Heart left ventricle (tissue), 16 donors: ENCODE data around the gene DMGDH. TPM values are rescaled to one million over a fixed set of nuclear protein-coding genes. Genes with fewer than 3 reads are reported as not detected.

Source experiments
- ATAC-seq, 4 donors: fragments of 200-7000 bp; cut with Tn5 transposase; one replicate each; pipeline ENCODE4 v1.9.1; 2020 to 2022; ENCODE audit warnings: moderate library complexity in 4 of 4, mild to moderate bottlenecking in 3 of 4, moderate number of reproducible peaks in 1 of 4
- DNase-seq, 5 donors: peaks; one replicate each; pipeline ENCODE4 v3.0.0-alpha.2; 2020
- H3K27ac ChIP-seq, 12 donors: fragments of 200-600 bp; sonication (generic) in 4 of 12; one replicate each; pipeline versions ENCODE4 v1.5.0 to v1.8.0; 2016 to 2022; ENCODE audit warnings: mild to moderate bottlenecking in 2 of 12
- H3K27me3 ChIP-seq, 9 donors: fragments of 200-600 bp; sonication (generic) in 2 of 9; one replicate each; pipeline versions ENCODE4 v1.5.1 to v1.8.0; 2016 to 2022; ENCODE audit warnings: mild to moderate bottlenecking in 3 of 9
- H3K36me3 ChIP-seq, 9 donors: fragments of 200-600 bp; sonication (generic) in 2 of 9; one replicate each; pipeline versions ENCODE4 v1.5.0 to v1.8.0; 2018 to 2022; ENCODE audit warnings: mild to moderate bottlenecking in 2 of 9
- H3K4me1 ChIP-seq, 12 donors: fragments of 200-600 bp; sonication (generic) in 4 of 12; one replicate each; pipeline versions ENCODE4 v1.5.0 to v1.8.0; 2016 to 2022; ENCODE audit warnings: mild to moderate bottlenecking in 3 of 12
- H3K4me3 ChIP-seq, 12 donors: fragments of 200-600 bp; sonication (generic) in 4 of 12; one replicate each; pipeline versions ENCODE4 v1.5.0 to v1.8.0; 2017 to 2022; ENCODE audit warnings: mild to moderate bottlenecking in 9 of 12, moderate library complexity in 4 of 12
- H3K9me3 ChIP-seq, 12 donors: fragments of 200-600 bp; sonication (generic) in 4 of 12; one replicate each; pipeline versions ENCODE4 v1.5.0 to v1.8.0; 2016 to 2022; ENCODE audit warnings: mild to moderate bottlenecking in 1 of 12
- POLR2A ChIP-seq, 2 donors: fragments of 450-650 bp; IDR thresholded peaks; one replicate each; pipeline ENCODE4 v1.6.1; 2017; ENCODE audit warnings: antibody characterized with exemption in 2 of 2, mild to moderate bottlenecking in 2 of 2, moderate library complexity in 2 of 2
- WGBS, 4 donors: extraction: QIAGEN DNeasy Blood & Tissue Kit in 2 of 4; methylation state at CpG; one replicate each; pipeline versions ENCODE4 v1.1.5 to v1.1.7; 2013 to 2018; 5-methylcytosine and 5-hydroxymethylcytosine counted together
- intact Hi-C, 10 donors: fragments of 100-400 bp; cut with DNase I; formaldehyde crosslinking; loops; one replicate each; pipeline versions ENCODE4 v1.11.1 to v1.14.2; 2022
- polyA plus RNA-seq, 2 donors: library from polyadenylated mRNA; stranded (reverse); fragments of 200-250 nt; gene quantifications; one replicate each; pipeline ENCODE4 v1.2.3, GENCODE V29; 2013
- total RNA-seq, 9 donors: library from RNA; depleted of rRNA in 2 of 9; stranded (reverse); fragments of >200 nt in 2 of 9; fragmentation: NEBNext Ultra II Directional in 3 of 9; extraction: Animal tissue kit (Norgen Biotek cat#: 25700) in 3 of 9; gene quantifications; one replicate each; pipeline versions ENCODE4 v1.1.0 to v1.2.4, GENCODE V29; 2016 to 2023
- TF ChIP-seq, protein P1 (sequence below), 12 donors: fragments of 200-600 bp; sonication (generic) in 4 of 12; IDR thresholded peaks; one replicate each; pipeline versions ENCODE4 v1.5.0 to v1.8.0; 2018 to 2022; ENCODE audit warnings: antibody characterized with exemption in 12 of 12, mild to moderate bottlenecking in 5 of 12
- donor health status: ischemic (EF 13 %, LVEDD 7.1; RV severe dilation, severe dysfunction).
- donor health status: healthy with polysubstance abuse.
- donor health status: DM: no; HTN: yes; CAD: no.
- donor health status: DM: no; HTN: no; CAD: no.
- donor health status: ischemic (EF 25% LVEDD 6.9; RV normal size, moderate dysfunction).
- donor health status: ischemic (EF 25% LVEDD 5.7; RV mildly dilated, moderate dysfunction).
- donor health status: healthy.
- donor health status: DM: yes; HTN: yes; CAD: no.
- donor health status: ischemic (EF 35%, LVEDD 5.7; RV mildly dilated, moderate dysfunction).
- donor health status: nonischemic (EF 11% LVEDD 7.7; RV severe dilation, severe dysfunction).
- donor health status: DM: yes; HTN: yes; CAD: no.
- donor health status: PGD.
- donor health status: ischemic (EF 29% LVEDD 5.4; RV normal size, mild dysfunction).
- donor health status: nonischemic (EF 23%, LVEDD 6.1; RV moderate dilation, normal function).

Gene DMGDH
- total and polyA plus RNA-seq, 11 donors: 0.25 to 3.2 (median 2.2) TPM

DNA sequence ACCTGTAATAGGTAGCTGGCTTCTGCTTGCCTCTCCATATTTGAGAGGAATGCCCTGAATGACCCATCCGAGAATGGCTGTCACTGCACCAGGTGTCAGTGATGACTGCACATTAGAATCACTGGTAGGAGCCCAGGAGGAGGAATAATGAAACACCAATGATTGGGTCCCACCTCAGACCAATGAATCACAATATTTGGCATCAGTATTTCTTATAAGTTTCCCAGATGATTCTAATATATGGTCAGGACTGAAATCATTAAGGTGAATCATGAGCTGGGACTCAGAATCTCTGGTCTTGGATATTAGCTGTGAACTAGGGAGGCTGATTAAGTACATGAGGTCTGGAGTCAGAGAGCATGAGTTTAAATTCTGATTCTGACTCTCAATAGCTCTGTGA, 107.7 kb downstream of the DMGDH start:
- WGBS, 4 donors: 55 to 73% (median 59%) methylated on average over 1 of the region's 1 CpG
- TF ChIP-seq, protein P1, sequence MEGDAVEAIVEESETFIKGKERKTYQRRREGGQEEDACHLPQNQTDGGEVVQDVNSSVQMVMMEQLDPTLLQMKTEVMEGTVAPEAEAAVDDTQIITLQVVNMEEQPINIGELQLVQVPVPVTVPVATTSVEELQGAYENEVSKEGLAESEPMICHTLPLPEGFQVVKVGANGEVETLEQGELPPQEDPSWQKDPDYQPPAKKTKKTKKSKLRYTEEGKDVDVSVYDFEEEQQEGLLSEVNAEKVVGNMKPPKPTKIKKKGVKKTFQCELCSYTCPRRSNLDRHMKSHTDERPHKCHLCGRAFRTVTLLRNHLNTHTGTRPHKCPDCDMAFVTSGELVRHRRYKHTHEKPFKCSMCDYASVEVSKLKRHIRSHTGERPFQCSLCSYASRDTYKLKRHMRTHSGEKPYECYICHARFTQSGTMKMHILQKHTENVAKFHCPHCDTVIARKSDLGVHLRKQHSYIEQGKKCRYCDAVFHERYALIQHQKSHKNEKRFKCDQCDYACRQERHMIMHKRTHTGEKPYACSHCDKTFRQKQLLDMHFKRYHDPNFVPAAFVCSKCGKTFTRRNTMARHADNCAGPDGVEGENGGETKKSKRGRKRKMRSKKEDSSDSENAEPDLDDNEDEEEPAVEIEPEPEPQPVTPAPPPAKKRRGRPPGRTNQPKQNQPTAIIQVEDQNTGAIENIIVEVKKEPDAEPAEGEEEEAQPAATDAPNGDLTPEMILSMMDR (IDR thresholded peaks at IDR 0.05): no peak
- TF ChIP-seq POLR2A (IDR thresholded peaks at IDR 0.05): no peak
- intact Hi-C loops: loop anchor here in 9 of 10 donors (5.0 to 10.0 kb wide), 8 partner anchors 57 to 639 kb away; no protein-coding TSS in a partner anchor

DNA sequence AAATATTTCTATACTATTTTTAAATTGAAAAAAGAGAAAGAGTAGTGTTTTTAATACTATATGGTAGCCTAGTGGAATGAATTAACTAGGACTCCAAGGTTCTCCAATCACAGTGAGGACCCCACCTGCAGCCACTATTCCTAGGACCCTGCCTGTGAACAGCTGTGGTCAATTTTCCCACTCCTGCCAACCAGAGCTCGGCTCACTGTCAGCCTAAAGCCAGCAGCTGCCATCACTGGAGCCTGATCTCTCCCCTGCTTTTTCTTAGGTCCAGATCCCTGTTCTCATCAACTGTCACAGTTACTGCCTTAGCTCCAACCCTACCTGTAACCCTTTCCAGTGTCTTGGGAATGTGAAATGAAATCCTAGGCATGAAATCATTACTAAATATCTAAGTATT, 109.7 kb downstream of the DMGDH start:
- WGBS, 4 donors: 64 to 92% (median 84%) methylated on average over 1 of the region's 1 CpG
- no peaks in the 10 kb centered on the region for H3K27me3 ChIP-seq
- intact Hi-C loops: loop anchor here in 9 of 10 donors (5.0 to 10.0 kb wide), 8 partner anchors 55 to 637 kb away; no protein-coding TSS in a partner anchor
- H3K27ac ChIP-seq: no peak overlapping the region
- H3K9me3 ChIP-seq: no peaks in the 10 kb centered on the region
- TF ChIP-seq POLR2A (IDR thresholded peaks at IDR 0.05): no peak
- TF ChIP-seq, protein P1 (IDR thresholded peaks at IDR 0.05): no peak
- no peak overlapping the region for H3K4me3 ChIP-seq
- H3K4me1 ChIP-seq: no peaks in the 10 kb centered on the region
- peaks cover 0 to 23% (median 0%) of the 10 kb centered on the region in 9 donors for H3K36me3 ChIP-seq
- no peak for DNase-seq
- ATAC-seq: no peak

More for the DNA sequence above, 107.7 kb downstream of the DMGDH start:
- ATAC-seq (no peak), DNase-seq (no peak)
- Histone ChIP-seq H3K9me3 (no peaks in the 10 kb centered on the region), H3K27me3 (no peaks in the 10 kb centered on the region), H3K4me3 (no peak overlapping the region), H3K36me3 (peaks cover 0 to 23% (median 0%) of the 10 kb centered on the region in 9 donors), H3K27ac (no peak overlapping the region), H3K4me1 (no peaks in the 10 kb centered on the region)

DNA sequence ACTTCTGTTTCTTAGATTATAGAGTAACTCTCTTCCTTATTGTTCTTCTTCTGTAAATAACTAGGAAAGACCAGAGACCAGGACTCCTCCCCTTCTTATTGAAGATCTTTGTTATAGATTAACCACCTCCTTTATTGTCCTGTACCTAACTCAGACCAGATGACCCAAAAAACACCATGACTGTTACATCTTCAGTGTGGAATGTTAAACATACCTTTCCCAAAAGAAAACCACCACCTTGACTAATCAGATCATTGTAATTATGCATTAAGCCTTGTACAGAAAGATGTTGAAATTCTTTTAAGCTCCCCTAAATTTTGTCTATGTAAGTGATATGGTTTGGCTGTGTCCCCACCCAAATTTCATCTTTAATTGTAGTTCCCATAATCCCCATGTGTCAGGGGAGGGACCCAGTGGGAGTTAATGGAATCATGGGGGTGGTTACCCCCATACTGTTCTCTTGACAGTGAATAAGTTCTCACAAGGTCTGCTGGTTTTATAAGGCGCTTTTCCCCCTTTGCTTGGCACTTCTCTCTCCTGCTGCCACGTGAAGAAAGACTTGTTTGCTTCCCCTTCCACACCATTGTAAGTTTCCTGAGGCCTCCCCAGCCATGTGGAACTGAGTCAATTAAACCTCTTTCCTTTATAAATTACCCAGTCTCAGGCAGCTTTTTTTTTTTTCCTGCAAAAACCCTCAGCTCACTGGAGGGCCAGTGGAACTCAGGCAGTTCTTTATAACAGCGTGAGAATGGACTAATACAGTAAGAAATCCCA, 110.6 kb downstream of the DMGDH start:
- Histone ChIP-seq H3K4me1 (no peaks in the 10 kb centered on the region), H3K27ac (no peak overlapping the region), H3K27me3 (no peaks in the 10 kb centered on the region), H3K4me3 (no peak overlapping the region), H3K36me3 (peaks cover 0 to 16% (median 0%) of the 10 kb centered on the region in 9 donors), H3K9me3 (no peaks in the 10 kb centered on the region)
- 74 to 83% (median 78%) methylated on average over 3 of the region's 3 CpGs for WGBS, 4 donors
- TF ChIP-seq POLR2A (IDR thresholded peaks at IDR 0.05): no peak
- TF ChIP-seq, protein P1 (IDR thresholded peaks at IDR 0.05): no peak
- intact Hi-C loops: loop anchor here in 1 of 10 donors (5.0 kb wide), 1 partner anchor 422 kb away; no protein-coding TSS in a partner anchor
- DNase-seq (no peak), ATAC-seq (no peak)

DNA sequence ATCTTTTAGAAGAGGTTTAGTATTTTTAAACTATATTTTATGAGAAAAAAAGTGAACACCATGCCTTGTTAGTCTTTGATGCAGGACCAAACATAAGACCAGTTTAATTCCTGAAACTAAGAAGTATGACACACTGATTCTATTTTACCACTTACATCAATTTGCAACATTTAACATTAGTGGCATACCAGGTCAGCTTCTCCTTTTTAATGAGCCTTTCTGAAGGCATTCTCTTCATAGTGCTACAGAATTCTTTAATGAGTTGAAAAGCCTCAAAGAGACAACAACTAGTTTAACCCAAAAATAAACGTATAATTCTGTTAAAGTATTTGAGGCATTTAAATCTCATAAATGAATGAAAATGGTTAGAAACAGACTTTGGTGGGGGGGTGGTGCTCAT, 112.6 kb downstream of the DMGDH start:
- Histone ChIP-seq H3K36me3 (peaks cover 0 to 7% (median 0%) of the 10 kb centered on the region in 9 donors), H3K9me3 (no peaks in the 10 kb centered on the region), H3K4me3 (no peak overlapping the region), H3K4me1 (peaks cover 0 to 7% (median 0%) of the 10 kb centered on the region in 12 donors), H3K27me3 (no peaks in the 10 kb centered on the region), H3K27ac (no peak overlapping the region)
- ATAC-seq (no peak), DNase-seq (no peak)
- no peak for TF ChIP-seq POLR2A (IDR thresholded peaks at IDR 0.05)
- TF ChIP-seq, protein P1 (IDR thresholded peaks at IDR 0.05): no peak
- WGBS, 4 donors: 87 to 91% (median 89%) methylated on average over 1 of the region's 1 CpG
- intact Hi-C loops: loop anchor here in 1 of 10 donors (5.0 kb wide), 1 partner anchor 420 kb away; no protein-coding TSS in a partner anchor
